KMS-11 (cell line): ENCODE measurements around the gene ZC3H7B.

ENCODE experiments used
- H2AFZ ChIP-seq: fragments of 200-600 bp; sonication (generic); 2 replicates; pipeline ENCODE4 v1.6.1; 2016; ENCODE audit warnings: antibody characterized with exemption, mixed run types, low read depth
- H3K27ac ChIP-seq: fragments of 200-600 bp; sonication (generic); 2 replicates; pipeline ENCODE4 v1.6.1; 2016; ENCODE audit warnings: mild to moderate bottlenecking, mixed run types
- H3K27me3 ChIP-seq: fragments of 200-600 bp; sonication (generic); 2 replicates; pipeline ENCODE4 v1.6.1; 2017; ENCODE audit warnings: mild to moderate bottlenecking, low read depth, mixed run types, moderate library complexity; ENCODE audit not compliant: insufficient read depth
- H3K36me3 ChIP-seq: fragments of 200-600 bp; sonication (generic); 2 replicates; pipeline ENCODE4 v1.6.1; 2017; ENCODE audit warnings: mild to moderate bottlenecking, mixed run types; ENCODE audit not compliant: insufficient read depth
- H3K4me1 ChIP-seq: fragments of 200-600 bp; sonication (generic); 2 replicates; pipeline ENCODE4 v1.6.1; 2016; ENCODE audit warnings: mild to moderate bottlenecking, low read depth, mixed run types; ENCODE audit not compliant: poor library complexity, severe bottlenecking
- H3K4me2 ChIP-seq: fragments of 200-600 bp; sonication (generic); 2 replicates; pipeline ENCODE4 v1.7.0; 2016; ENCODE audit warnings: mild to moderate bottlenecking, mixed run types
- H3K4me3 ChIP-seq: fragments of 200-600 bp; sonication (generic); IDR thresholded peaks from 2 replicates; pipeline ENCODE4 v1.6.1; 2017; ENCODE audit warnings: low read depth, low read length, mixed read lengths; ENCODE audit not compliant: insufficient read depth
- H3K79me2 ChIP-seq: fragments of 200-600 bp; sonication (generic); 2 replicates; pipeline ENCODE4 v1.6.1; 2016; ENCODE audit warnings: low read depth, mixed run types; ENCODE audit not compliant: insufficient read depth
- H3K9ac ChIP-seq: fragments of 200-600 bp; sonication (generic); 2 replicates; pipeline ENCODE4 v1.6.1; 2016; ENCODE audit warnings: mild to moderate bottlenecking, mixed run types
- H4K20me1 ChIP-seq: fragments of 200-600 bp; sonication (generic); 2 replicates; pipeline ENCODE4 v1.6.1; 2016; ENCODE audit warnings: mild to moderate bottlenecking, mixed run types; ENCODE audit not compliant: insufficient read depth
- TF ChIP-seq, protein P1 (sequence below): fragments of 200-600 bp; sonication (generic); conservative IDR thresholded peaks from 2 replicates; pipeline ENCODE4 v1.6.1; 2017; ENCODE audit warnings: low read depth, mild to moderate bottlenecking, antibody characterized with exemption, low read length, moderate library complexity, mixed read lengths

ZC3H7B gene

GRCh38 chr22:41343717-41344116 lies 42.4 kb downstream of the ZC3H7B start:
- Histone ChIP-seq H3K4me3 (no peak overlapping the region), H3K79me2 (no peaks in the 10 kb centered on the region), H3K36me3 (no peaks in the 10 kb centered on the region), H2AFZ (no peak overlapping the region), H3K4me2 (no peak overlapping the region), H3K27ac (no peak overlapping the region), H3K27me3 (no peaks in the 10 kb centered on the region), H4K20me1 (no peaks in the 10 kb centered on the region), H3K9ac (no peak overlapping the region), H3K4me1 (peaks cover 14% of the 10 kb centered on the region)
- TF ChIP-seq, protein P1, sequence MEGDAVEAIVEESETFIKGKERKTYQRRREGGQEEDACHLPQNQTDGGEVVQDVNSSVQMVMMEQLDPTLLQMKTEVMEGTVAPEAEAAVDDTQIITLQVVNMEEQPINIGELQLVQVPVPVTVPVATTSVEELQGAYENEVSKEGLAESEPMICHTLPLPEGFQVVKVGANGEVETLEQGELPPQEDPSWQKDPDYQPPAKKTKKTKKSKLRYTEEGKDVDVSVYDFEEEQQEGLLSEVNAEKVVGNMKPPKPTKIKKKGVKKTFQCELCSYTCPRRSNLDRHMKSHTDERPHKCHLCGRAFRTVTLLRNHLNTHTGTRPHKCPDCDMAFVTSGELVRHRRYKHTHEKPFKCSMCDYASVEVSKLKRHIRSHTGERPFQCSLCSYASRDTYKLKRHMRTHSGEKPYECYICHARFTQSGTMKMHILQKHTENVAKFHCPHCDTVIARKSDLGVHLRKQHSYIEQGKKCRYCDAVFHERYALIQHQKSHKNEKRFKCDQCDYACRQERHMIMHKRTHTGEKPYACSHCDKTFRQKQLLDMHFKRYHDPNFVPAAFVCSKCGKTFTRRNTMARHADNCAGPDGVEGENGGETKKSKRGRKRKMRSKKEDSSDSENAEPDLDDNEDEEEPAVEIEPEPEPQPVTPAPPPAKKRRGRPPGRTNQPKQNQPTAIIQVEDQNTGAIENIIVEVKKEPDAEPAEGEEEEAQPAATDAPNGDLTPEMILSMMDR = no peak

DNA sequence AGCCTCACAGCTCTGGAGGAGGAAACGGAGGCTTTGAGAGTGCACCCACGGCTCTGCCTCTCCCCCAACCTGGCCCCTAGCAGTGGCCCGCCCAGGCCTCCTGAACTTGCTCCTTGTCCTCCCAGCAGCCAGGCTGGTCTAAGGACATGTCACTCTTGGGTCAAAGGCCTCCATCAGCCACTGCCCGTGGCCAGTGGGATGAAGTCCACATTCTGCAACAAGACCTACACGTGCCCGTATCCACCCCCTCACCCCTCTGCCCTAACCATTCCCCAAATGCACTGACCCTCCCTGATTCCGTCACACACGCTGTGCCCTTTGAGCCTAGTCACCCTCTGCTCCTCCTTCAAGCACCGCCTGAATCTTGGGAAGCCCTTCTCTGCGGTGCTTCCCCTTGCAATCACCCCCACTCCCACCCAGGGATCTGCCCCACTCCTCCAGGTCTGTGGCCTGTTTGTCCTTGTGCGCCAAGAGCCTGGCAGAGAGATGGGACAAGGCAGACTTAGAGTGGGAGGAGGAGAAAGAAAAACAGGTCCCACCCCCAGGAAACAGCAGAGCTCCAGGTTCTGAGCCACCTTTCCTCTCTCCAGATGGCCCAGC lies 43.0 kb downstream of the ZC3H7B start:
- no peaks in the 10 kb centered on the region for H3K36me3 ChIP-seq
- no peak overlapping the region for H2AFZ ChIP-seq
- no peak overlapping the region for H3K4me3 ChIP-seq
- H3K9ac ChIP-seq = no peak overlapping the region
- peaks cover 14% of the 10 kb centered on the region for H3K4me1 ChIP-seq
- H3K27me3 ChIP-seq = no peaks in the 10 kb centered on the region
- TF ChIP-seq, protein P1 = no peak
- H3K27ac ChIP-seq = no peak overlapping the region
- H3K4me2 ChIP-seq = no peak overlapping the region
- H3K79me2 ChIP-seq = no peaks in the 10 kb centered on the region
- H4K20me1 ChIP-seq = no peaks in the 10 kb centered on the region

DNA sequence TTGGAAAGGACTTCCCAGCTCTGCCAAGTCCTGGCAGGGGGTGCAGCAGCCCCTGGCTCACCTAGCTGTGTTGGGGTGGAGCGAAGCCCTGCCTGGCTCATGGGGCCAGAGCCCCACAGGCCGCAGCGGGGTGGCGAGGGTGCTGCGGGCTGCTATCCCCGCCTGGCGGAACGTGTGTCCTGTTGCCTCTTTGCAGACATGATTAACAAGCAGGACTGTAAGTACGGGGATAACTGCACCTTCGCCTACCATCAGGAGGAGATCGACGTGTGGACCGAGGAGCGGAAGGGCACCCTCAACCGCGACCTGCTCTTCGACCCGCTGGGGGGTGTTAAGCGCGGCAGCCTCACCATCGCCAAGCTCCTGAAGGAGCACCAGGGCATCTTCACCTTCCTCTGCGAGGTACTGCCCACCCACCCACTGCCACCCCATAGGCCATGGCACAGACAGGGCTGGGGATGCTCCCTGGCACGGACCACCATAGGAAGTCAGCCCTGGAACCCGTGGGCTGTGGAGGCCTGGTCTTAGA lies 44.5 kb downstream of the ZC3H7B start:
- TF ChIP-seq, protein P1 = no peak
- H3K9ac ChIP-seq = no peak overlapping the region
- H3K79me2 ChIP-seq = no peaks in the 10 kb centered on the region
- no peak overlapping the region for H3K27ac ChIP-seq
- no peaks in the 10 kb centered on the region for H3K36me3 ChIP-seq
- peaks cover 14% of the 10 kb centered on the region for H3K4me1 ChIP-seq
- H3K27me3 ChIP-seq = no peaks in the 10 kb centered on the region
- H3K4me3 ChIP-seq = no peak overlapping the region
- H4K20me1 ChIP-seq = no peaks in the 10 kb centered on the region
- no peak overlapping the region for H2AFZ ChIP-seq
- H3K4me2 ChIP-seq = no peak overlapping the region

DNA sequence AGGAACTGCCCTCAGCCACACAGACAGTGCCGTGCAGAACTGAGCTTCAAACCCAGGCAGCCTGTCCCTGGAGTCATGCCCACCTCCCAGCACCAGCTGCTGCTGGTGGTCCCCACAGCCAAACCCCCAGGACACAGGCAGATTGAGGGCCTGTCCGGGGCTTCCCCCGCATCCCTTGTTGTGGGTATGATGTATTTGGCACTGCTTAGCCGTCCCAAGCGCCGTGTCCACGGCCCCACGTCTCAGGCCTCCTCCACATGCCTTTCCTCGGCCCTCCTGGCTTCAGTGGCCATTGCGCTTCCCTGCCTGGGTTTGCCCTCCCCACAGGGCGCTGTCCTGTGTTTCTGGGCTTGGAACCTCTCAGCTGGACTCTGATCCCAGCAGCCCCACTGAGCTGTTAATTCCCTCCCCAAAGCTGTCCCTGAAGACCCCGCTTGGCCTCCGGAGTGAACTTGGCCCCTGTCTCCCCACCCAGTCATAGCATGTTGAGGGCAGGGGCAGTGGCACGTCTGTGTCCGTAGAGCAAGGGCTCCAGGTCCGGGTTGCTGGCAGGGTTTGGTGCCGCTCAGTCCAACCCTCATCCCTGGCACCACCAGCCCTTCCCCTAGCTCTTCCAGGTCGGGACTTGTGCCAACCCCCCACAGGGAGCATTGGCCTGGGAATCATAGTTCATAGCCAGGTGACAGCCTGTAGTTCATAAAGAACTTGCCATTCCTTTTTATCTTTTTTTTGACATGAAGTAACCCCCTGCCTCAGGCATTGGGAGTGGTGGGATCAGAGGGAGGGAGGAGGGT lies 45.9 kb downstream of the ZC3H7B start:
- TF ChIP-seq, protein P1 = no peak
- no peaks in the 10 kb centered on the region for H3K36me3 ChIP-seq

More for the DNA sequence above, 45.9 kb downstream of the ZC3H7B start:
- Histone ChIP-seq H3K4me1 (no peaks in the 10 kb centered on the region), H2AFZ (no peak overlapping the region), H4K20me1 (no peaks in the 10 kb centered on the region), H3K27ac (no peak overlapping the region), H3K27me3 (no peaks in the 10 kb centered on the region), H3K4me2 (no peak overlapping the region), H3K4me3 (no peak overlapping the region), H3K9ac (no peak overlapping the region), H3K79me2 (no peaks in the 10 kb centered on the region)
